Left lung (tissue), 10 donors: ENCODE data around the gene RECQL5. TPM values are rescaled to one million over a fixed set of nuclear protein-coding genes. Genes with fewer than 3 reads are reported as not detected.

Experiments used
- ATAC-seq: fragments of 200-7000 bp; cut with Tn5 transposase; one replicate; pipeline ENCODE4 v1.9.1; 2020; ENCODE audit warnings: moderate library complexity
- DNase-seq, 4 donors: peaks; one replicate each; pipeline ENCODE4 v3.0.0-alpha.2; 2013 to 2020
- H3K27ac ChIP-seq, 2 donors: fragments of 200-600 bp; sonication (generic) in 1 of 2; one replicate each; pipeline versions ENCODE4 v1.5.0 to v1.8.0; 2020 to 2021
- H3K27me3 ChIP-seq, 2 donors: fragments of 200-600 bp; sonication (generic) in 1 of 2; one replicate each; pipeline versions ENCODE4 v1.5.0 to v1.8.0; 2020 to 2021
- H3K36me3 ChIP-seq, 2 donors: fragments of 200-600 bp; sonication (generic) in 1 of 2; one replicate each; pipeline versions ENCODE4 v1.5.0 to v1.8.0; 2020 to 2021
- H3K4me1 ChIP-seq, 2 donors: fragments of 200-600 bp; one replicate each; pipeline ENCODE4 v1.8.0; 2021
- H3K4me3 ChIP-seq, 2 donors: fragments of 200-600 bp; sonication (generic) in 1 of 2; one replicate each; pipeline versions ENCODE4 v1.5.0 to v1.8.0; 2020 to 2021; ENCODE audit warnings: mild to moderate bottlenecking in 1 of 2
- H3K9me3 ChIP-seq, 2 donors: fragments of 200-600 bp; sonication (generic) in 1 of 2; one replicate each; pipeline versions ENCODE4 v1.5.0 to v1.8.0; 2020 to 2021
- intact Hi-C, 2 donors: fragments of 100-400 bp; cut with DNase I; formaldehyde crosslinking; loops; one replicate each; pipeline versions ENCODE4 v1.11.2 to v1.14.2; 2022
- polyA plus RNA-seq, 6 donors: library from polyadenylated mRNA; unstranded; fragments of 120-200 nt; gene quantifications; one replicate each; pipeline ENCODE4 v1.2.1, GENCODE V29; 2013; ENCODE audit not compliant: insufficient read length in 6 of 6
- total RNA-seq, 2 donors: library from RNA; stranded (reverse); fragmentation: NEBNext Ultra II Directional; extraction: Animal tissue kit (Norgen Biotek cat#: 25700); gene quantifications; one replicate each; pipeline ENCODE4 v1.2.1, GENCODE V29; 2021
- TF ChIP-seq, protein P1 (sequence below), 2 donors: fragments of 200-600 bp; sonication (generic) in 1 of 2; IDR thresholded peaks; one replicate each; pipeline versions ENCODE4 v1.5.0 to v1.8.0; 2021; ENCODE audit warnings: antibody characterized with exemption in 2 of 2
- donor health status: DM: no; HTN: yes; CAD: no.
- donor health status: DM: no; HTN: no; CAD: no.

The RECQL5 gene
- total and polyA plus RNA-seq, 8 donors: 28.5 to 43.0 (median 34.5) TPM

DNA sequence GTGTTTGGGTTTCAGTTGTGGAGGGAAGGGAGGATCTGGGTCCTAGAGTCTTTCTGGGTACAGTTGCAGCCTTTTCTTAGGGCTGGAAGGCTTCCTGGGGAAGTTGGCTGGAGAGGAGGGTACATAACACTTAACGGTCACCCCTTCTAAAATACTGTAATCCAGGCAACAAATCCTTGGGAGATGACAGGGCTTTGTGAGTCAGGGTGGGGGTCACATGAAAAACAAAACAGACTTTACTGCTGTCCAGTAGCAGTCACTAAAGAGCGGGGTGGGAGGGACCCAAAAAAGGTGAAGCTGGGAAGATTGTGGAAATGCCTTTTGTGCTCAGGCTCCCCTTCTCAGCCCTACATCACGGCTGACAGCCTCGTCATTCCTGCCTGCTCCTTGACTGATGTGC, 6.5 kb upstream of the RECQL5 start:
- intact Hi-C loops: loop anchor here in 1 of 2 donors (5.0 kb wide), 1 partner anchor 74 kb away; no protein-coding TSS in a partner anchor
- peaks cover 0 to 29% of the 10 kb centered on the region in 2 donors for H3K4me1 ChIP-seq
- H3K9me3 ChIP-seq: no peaks in the 10 kb centered on the region
- peaks cover 5 to 77% of the 10 kb centered on the region in 2 donors for H3K36me3 ChIP-seq
- H3K27me3 ChIP-seq: no peaks in the 10 kb centered on the region
- ATAC-seq: no peak
- H3K4me3 ChIP-seq: no peak overlapping the region
- TF ChIP-seq, protein P1, sequence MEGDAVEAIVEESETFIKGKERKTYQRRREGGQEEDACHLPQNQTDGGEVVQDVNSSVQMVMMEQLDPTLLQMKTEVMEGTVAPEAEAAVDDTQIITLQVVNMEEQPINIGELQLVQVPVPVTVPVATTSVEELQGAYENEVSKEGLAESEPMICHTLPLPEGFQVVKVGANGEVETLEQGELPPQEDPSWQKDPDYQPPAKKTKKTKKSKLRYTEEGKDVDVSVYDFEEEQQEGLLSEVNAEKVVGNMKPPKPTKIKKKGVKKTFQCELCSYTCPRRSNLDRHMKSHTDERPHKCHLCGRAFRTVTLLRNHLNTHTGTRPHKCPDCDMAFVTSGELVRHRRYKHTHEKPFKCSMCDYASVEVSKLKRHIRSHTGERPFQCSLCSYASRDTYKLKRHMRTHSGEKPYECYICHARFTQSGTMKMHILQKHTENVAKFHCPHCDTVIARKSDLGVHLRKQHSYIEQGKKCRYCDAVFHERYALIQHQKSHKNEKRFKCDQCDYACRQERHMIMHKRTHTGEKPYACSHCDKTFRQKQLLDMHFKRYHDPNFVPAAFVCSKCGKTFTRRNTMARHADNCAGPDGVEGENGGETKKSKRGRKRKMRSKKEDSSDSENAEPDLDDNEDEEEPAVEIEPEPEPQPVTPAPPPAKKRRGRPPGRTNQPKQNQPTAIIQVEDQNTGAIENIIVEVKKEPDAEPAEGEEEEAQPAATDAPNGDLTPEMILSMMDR (IDR thresholded peaks at IDR 0.05): no peak
- no peak overlapping the region for H3K27ac ChIP-seq
- DNase-seq: no peak

DNA sequence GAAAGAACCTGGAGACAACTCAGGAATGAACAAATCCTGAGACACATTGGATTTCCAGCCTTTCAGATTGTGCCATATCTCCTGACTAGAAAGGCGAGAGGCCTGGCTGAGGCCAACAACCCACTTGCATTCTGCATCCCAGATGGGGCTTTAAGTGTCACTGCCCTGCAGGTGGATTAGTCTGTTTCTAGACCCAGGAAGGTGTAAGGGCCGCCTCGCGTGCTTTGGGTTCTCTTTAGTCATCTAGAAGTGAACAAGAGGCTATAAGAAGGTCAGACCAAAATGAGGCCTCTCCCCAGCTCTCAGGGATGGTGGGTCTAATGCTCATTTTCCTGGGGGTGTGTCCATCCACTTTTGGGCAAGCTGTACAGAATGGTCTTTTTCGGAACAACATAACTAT, 5.1 kb upstream of the RECQL5 start:
- Histone ChIP-seq H3K27ac (no peak overlapping the region), H3K27me3 (no peaks in the 10 kb centered on the region), H3K9me3 (no peaks in the 10 kb centered on the region), H3K4me1 (peaks cover 8 to 40% of the 10 kb centered on the region in 2 donors), H3K36me3 (peaks cover 5 to 74% of the 10 kb centered on the region in 2 donors), H3K4me3 (no peak overlapping the region)
- no peak for DNase-seq
- TF ChIP-seq, protein P1 (IDR thresholded peaks at IDR 0.05): no peak
- ATAC-seq: no peak
- intact Hi-C loops: loop anchor here in 1 of 2 donors (5.0 kb wide), 1 partner anchor 75 kb away; no protein-coding TSS in a partner anchor

DNA sequence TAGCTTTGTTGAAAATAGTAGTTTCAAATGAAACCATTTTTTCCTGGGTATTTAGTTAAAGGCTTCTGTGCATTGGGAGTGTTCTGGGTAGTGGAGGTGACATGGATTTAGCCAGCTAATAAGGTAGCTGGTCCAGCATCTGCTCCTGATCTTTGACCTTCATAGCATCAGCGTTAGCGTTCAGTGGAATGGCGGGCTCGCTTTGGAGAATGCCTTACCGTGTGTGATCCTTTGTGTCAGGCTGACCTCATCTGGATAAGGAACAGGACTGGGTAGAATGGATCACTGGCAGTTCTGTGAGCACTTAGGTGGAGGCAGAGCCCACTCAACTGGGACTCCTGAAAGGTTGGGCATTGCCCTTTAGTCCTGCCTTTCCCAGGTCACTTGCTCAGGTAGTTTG, 3.9 kb upstream of the RECQL5 start:
- Histone ChIP-seq H3K4me1 (peaks cover 14 to 49% of the 10 kb centered on the region in 2 donors), H3K36me3 (peaks cover 5 to 63% of the 10 kb centered on the region in 2 donors), H3K27ac (no peak overlapping the region), H3K27me3 (no peaks in the 10 kb centered on the region), H3K9me3 (no peaks in the 10 kb centered on the region), H3K4me3 (no peak overlapping the region)
- no peak for DNase-seq
- intact Hi-C loops: loop anchor here in 1 of 2 donors (5.0 kb wide), 1 partner anchor 76 kb away; no protein-coding TSS in a partner anchor
- no peak for ATAC-seq
- TF ChIP-seq, protein P1 (IDR thresholded peaks at IDR 0.05): no peak

DNA sequence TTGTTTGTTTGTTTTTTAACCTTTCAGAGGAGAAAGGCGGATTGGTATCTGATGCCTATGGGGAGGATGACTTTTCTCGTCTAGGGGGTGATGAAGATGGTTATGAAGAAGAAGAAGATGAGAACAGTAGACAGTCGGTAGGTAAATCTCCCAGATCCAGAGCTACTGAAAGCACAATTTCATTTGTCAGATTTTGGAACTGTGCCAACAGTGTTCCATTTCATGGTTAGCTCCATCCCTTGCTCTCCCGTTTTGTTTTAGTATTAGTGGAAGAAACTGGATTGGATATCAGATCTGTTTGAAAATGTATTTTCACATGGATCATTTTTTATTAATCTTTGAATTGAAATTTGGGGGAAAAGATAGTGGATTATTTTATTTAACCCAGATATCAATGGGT, 1.5 kb upstream of the RECQL5 start:
- peaks cover 5 to 53% of the 10 kb centered on the region in 2 donors for H3K36me3 ChIP-seq
- no peak for ATAC-seq
- no peaks in the 10 kb centered on the region for H3K9me3 ChIP-seq
- no peak overlapping the region for H3K27ac ChIP-seq
- H3K4me1 ChIP-seq: peaks cover 15 to 43% of the 10 kb centered on the region in 2 donors
- H3K27me3 ChIP-seq: no peaks in the 10 kb centered on the region
- TF ChIP-seq, protein P1 (IDR thresholded peaks at IDR 0.05): no peak
- peak overlapping the region in 1 of 2 donors; percentile 99 for H3K4me3 ChIP-seq
- intact Hi-C loops: no loop called here
- no peak for DNase-seq

DNA sequence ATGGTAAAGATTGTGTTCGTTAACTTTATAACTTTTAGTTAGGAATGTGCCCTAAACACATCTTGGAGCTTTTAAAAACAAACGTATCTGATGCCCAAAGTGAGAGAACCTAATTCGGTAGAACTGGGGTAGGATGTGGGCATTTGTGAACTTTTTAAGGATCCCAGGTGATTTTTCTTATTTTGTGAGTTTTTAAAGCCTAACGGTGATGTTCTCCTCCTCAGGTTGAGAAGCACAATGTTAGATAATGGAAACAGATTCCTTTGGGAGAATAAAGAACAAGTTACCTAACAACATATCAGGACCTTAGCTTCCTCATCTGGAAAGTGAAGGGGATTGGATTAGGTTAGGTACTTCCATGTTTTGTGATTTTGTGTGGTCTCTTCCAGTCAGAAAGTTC, 871 bp upstream of the RECQL5 start:
- DNase-seq: no peak
- intact Hi-C loops: no loop called here
- no peaks in the 10 kb centered on the region for H3K27me3 ChIP-seq
- TF ChIP-seq, protein P1 (IDR thresholded peaks at IDR 0.05): no peak
- H3K9me3 ChIP-seq: no peaks in the 10 kb centered on the region
- peak overlapping the region in 1 of 2 donors; percentile 90 for H3K27ac ChIP-seq
- ATAC-seq: no peak
- H3K36me3 ChIP-seq: peaks cover 1 to 50% of the 10 kb centered on the region in 2 donors
- peaks cover 15 to 43% of the 10 kb centered on the region in 2 donors for H3K4me1 ChIP-seq
- peak overlapping the region; percentile 92 to 99 for H3K4me3 ChIP-seq
